ENCODE data around the gene PCGF2. TPM values are rescaled to one million over a fixed set of nuclear protein-coding genes. Genes with fewer than 3 reads are reported as not detected.
A peak's percentile ranks its signal among the peaks of the same experiment; 100 is the strongest.

Gene PCGF2
- total RNA-seq, 1 donor from 2014 or later: 56.1 TPM

- Mint-ChIP-seq H3K4me1 (ENCODE audit: low read depth) (peaks cover 53% of the 10 kb centered on the region), H3K4me3 (ENCODE audit: unreplicated experiment) (no peak overlapping the region), H3K9me3 (ENCODE audit: low read depth) (no peaks in the 10 kb centered on the region), H3K27ac (ENCODE audit: unreplicated experiment) (peak overlapping the region; percentile 88), H3K36me3 (ENCODE audit: low read depth) (peaks cover 9% of the 10 kb centered on the region), H3K27me3 (ENCODE audit: low read depth) (no peaks in the 10 kb centered on the region)
- no peak for DNase-seq (ENCODE audit: low spot score)
- TF ChIP-seq, protein P1, sequence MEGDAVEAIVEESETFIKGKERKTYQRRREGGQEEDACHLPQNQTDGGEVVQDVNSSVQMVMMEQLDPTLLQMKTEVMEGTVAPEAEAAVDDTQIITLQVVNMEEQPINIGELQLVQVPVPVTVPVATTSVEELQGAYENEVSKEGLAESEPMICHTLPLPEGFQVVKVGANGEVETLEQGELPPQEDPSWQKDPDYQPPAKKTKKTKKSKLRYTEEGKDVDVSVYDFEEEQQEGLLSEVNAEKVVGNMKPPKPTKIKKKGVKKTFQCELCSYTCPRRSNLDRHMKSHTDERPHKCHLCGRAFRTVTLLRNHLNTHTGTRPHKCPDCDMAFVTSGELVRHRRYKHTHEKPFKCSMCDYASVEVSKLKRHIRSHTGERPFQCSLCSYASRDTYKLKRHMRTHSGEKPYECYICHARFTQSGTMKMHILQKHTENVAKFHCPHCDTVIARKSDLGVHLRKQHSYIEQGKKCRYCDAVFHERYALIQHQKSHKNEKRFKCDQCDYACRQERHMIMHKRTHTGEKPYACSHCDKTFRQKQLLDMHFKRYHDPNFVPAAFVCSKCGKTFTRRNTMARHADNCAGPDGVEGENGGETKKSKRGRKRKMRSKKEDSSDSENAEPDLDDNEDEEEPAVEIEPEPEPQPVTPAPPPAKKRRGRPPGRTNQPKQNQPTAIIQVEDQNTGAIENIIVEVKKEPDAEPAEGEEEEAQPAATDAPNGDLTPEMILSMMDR (IDR thresholded peaks at IDR 0.05): no peak
These were observed 5.5 kb downstream of the PCGF2 start for GRCh38 chr17:38742411-38743308.

GRCh38 chr17:38741921-38742410, 6.2 kb downstream of the PCGF2 start:
- Mint-ChIP-seq H3K9me3 (ENCODE audit: low read depth) (no peaks in the 10 kb centered on the region), H3K27ac (ENCODE audit: unreplicated experiment) (peak overlapping the region; percentile 88), H3K36me3 (ENCODE audit: low read depth) (peaks cover 9% of the 10 kb centered on the region), H3K27me3 (ENCODE audit: low read depth) (no peaks in the 10 kb centered on the region), H3K4me1 (ENCODE audit: low read depth) (peaks cover 53% of the 10 kb centered on the region), H3K4me3 (ENCODE audit: unreplicated experiment) (no peak overlapping the region)
- no peak for DNase-seq (ENCODE audit: low spot score)
- TF ChIP-seq, protein P1 (IDR thresholded peaks at IDR 0.05): no peak

DNA sequence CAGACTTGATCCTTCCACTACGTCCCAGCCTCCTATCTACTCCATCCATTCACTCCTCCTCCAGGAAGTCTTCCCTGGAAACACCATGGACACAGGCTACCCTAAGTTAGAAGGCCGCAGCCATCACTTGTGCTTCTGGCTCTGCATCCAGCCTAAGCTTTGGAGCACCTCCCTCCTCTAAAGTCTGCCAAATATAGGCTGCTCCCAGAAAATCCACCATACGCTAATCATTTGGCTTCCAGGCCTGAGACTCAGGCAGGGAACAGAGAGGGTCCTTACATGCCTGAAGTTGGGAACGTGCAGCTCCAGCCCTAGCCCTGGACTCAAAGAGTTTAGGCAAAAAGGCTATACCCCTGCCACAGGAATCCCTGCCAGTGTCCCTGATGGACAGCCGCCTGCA, 6.7 kb downstream of the PCGF2 start:
- H3K36me3 Mint-ChIP-seq (ENCODE audit: low read depth): peaks cover 9% of the 10 kb centered on the region
- peaks cover 48% of the 10 kb centered on the region for H3K4me1 Mint-ChIP-seq (ENCODE audit: low read depth)
- DNase-seq (ENCODE audit: low spot score): no peak
- TF ChIP-seq, protein P1 (IDR thresholded peaks at IDR 0.05): no peak
- H3K4me3 Mint-ChIP-seq (ENCODE audit: unreplicated experiment): no peak overlapping the region
- no peaks in the 10 kb centered on the region for H3K27me3 Mint-ChIP-seq (ENCODE audit: low read depth)
- no peaks in the 10 kb centered on the region for H3K9me3 Mint-ChIP-seq (ENCODE audit: low read depth)
- H3K27ac Mint-ChIP-seq (ENCODE audit: unreplicated experiment): peak overlapping the region; percentile 49

GRCh38 chr17:38740806-38741205, 7.3 kb downstream of the PCGF2 start:
- peak overlapping the region; percentile 76 for H3K27ac Mint-ChIP-seq (ENCODE audit: unreplicated experiment)
- H3K36me3 Mint-ChIP-seq (ENCODE audit: low read depth): peaks cover 9% of the 10 kb centered on the region
- no peaks in the 10 kb centered on the region for H3K9me3 Mint-ChIP-seq (ENCODE audit: low read depth)
- H3K27me3 Mint-ChIP-seq (ENCODE audit: low read depth): no peaks in the 10 kb centered on the region
- no peak for DNase-seq (ENCODE audit: low spot score)
- H3K4me1 Mint-ChIP-seq (ENCODE audit: low read depth): peaks cover 42% of the 10 kb centered on the region
- H3K4me3 Mint-ChIP-seq (ENCODE audit: unreplicated experiment): no peak overlapping the region
- TF ChIP-seq, protein P1 (IDR thresholded peaks at IDR 0.05): no peak

- Mint-ChIP-seq H3K27ac (ENCODE audit: unreplicated experiment) (no peak overlapping the region), H3K27me3 (ENCODE audit: low read depth) (no peaks in the 10 kb centered on the region), H3K36me3 (ENCODE audit: low read depth) (peaks cover 12% of the 10 kb centered on the region), H3K9me3 (ENCODE audit: low read depth) (no peaks in the 10 kb centered on the region), H3K4me1 (ENCODE audit: low read depth) (peaks cover 40% of the 10 kb centered on the region), H3K4me3 (ENCODE audit: unreplicated experiment) (no peak overlapping the region)
- TF ChIP-seq, protein P1 (IDR thresholded peaks at IDR 0.05): no peak
- no peak for DNase-seq (ENCODE audit: low spot score)
These were observed 8.1 kb downstream of the PCGF2 start for GRCh38 chr17:38740044-38740443.

All from chondrocyte (in vitro differentiated cells).